ENCODE results near the gene LRMDA.

LRMDA gene

DNA sequence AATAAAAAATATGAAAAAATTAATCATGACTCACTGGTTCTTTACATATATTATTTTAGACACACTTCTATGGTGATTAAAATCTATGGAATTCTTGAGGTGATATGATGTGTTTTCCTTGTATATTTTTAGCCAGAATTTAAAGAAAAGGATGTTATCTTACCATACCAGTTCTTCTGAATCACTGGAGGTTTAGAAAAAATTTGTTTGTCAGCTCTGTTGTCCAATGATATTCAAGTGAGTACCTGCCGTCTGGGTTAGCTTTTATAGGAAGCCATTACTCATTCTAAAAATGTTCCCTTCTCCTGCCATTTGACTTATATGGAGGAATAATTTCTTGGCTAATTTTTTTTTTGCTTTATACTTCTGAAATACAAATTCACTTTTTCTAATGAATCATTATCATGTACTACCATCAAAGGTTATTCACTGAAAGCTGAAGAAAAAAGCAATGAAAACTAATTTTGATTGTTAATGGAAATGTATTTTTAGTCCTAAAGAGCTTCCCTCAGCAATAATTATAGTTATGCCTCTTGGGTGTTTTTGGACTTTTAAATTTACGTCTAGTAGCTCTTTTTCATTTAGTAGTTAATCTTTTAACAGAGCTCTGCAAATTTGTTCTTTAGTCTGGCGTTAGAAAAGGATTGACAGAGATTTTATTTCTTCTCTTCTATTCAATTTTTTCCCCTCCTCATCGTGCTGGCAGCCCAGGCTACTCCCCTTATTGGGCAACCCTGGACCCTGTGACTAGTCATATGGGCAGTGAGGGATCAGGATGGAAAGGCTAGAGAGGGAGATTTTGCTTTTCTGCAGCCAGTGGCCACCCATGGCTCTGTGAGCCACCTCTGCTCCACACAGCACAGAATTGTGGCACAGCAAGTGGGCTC is 434.2 kb downstream of the LRMDA start:
- Histone ChIP-seq H3K27ac (ENCODE audit: low read depth, low read length) (no peak overlapping the region), H3K9ac (ENCODE audit: low read depth, low read length) (no peak overlapping the region), H3K4me1 (ENCODE audit: control insufficient read depth, insufficient read depth, low read length) (0 out of 2 replicates have a peak, but pooled peaks cover 4% of the 10 kb centered on the region), H3K36me3 (ENCODE audit: control insufficient read depth, insufficient read depth, low read length) (no peaks in the 10 kb centered on the region), H3K9me3 (ENCODE audit: control insufficient read depth, insufficient read depth, low read length) (no peaks in the 10 kb centered on the region), H3K4me3 (ENCODE audit: low read depth, low read length) (no peak overlapping the region), H3K27me3 (ENCODE audit: control insufficient read depth, insufficient read depth, low read length) (no peaks in the 10 kb centered on the region)

- Histone ChIP-seq H3K27me3 (ENCODE audit: control insufficient read depth, insufficient read depth, low read length) (no peaks in the 10 kb centered on the region), H3K27ac (ENCODE audit: low read depth, low read length) (no peak overlapping the region), H3K4me3 (ENCODE audit: low read depth, low read length) (no peak overlapping the region), H3K4me1 (ENCODE audit: control insufficient read depth, insufficient read depth, low read length) (0 out of 2 replicates have a peak, but pooled peaks cover 4% of the 10 kb centered on the region), H3K36me3 (ENCODE audit: control insufficient read depth, insufficient read depth, low read length) (no peaks in the 10 kb centered on the region), H3K9me3 (ENCODE audit: control insufficient read depth, insufficient read depth, low read length) (no peaks in the 10 kb centered on the region), H3K9ac (ENCODE audit: low read depth, low read length) (no peak overlapping the region)
These were observed 434.8 kb downstream of the LRMDA start for GRCh38 chr10:75866300-75866625.

- Histone ChIP-seq H3K4me1 (ENCODE audit: control insufficient read depth, insufficient read depth, low read length) (0 out of 2 replicates have a peak, but pooled peaks cover 4% of the 10 kb centered on the region), H3K4me3 (ENCODE audit: low read depth, low read length) (no peak overlapping the region), H3K9me3 (ENCODE audit: control insufficient read depth, insufficient read depth, low read length) (no peaks in the 10 kb centered on the region), H3K27me3 (ENCODE audit: control insufficient read depth, insufficient read depth, low read length) (no peaks in the 10 kb centered on the region), H3K27ac (ENCODE audit: low read depth, low read length) (no peak overlapping the region), H3K36me3 (ENCODE audit: control insufficient read depth, insufficient read depth, low read length) (no peaks in the 10 kb centered on the region), H3K9ac (ENCODE audit: low read depth, low read length) (no peak overlapping the region)
These were observed 435.3 kb downstream of the LRMDA start for GRCh38 chr10:75866731-75867130.

DNA sequence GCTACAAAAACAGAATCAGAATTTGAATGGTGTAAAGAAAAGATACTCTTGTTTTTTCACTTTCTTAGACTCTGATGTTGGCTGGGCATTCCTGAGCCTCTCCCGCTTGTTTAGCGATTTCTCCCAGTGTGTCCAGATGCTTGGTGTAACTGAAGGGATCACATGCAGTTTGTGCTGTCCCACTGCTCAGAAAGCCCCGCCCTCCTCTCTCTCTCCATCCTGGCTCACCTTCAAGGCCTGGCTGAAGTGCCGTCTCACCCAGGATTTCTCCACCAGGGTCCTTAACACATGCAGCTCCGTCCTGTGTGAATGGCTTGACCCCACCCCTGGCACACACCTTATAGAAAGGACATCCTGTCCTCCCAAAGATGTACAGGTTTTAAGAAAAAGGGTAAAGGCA is 437.1 kb downstream of the LRMDA start:
- H3K4me1 ChIP-seq (ENCODE audit: control insufficient read depth, insufficient read depth, low read length) = 0 out of 2 replicates have a peak, but pooled peaks cover 4% of the 10 kb centered on the region
- no peak overlapping the region for H3K9ac ChIP-seq (ENCODE audit: low read depth, low read length)
- H3K27ac ChIP-seq (ENCODE audit: low read depth, low read length) = no peak overlapping the region
- no peak overlapping the region for H3K4me3 ChIP-seq (ENCODE audit: low read depth, low read length)
- no peaks in the 10 kb centered on the region for H3K27me3 ChIP-seq (ENCODE audit: control insufficient read depth, insufficient read depth, low read length)
- no peaks in the 10 kb centered on the region for H3K9me3 ChIP-seq (ENCODE audit: control insufficient read depth, insufficient read depth, low read length)
- no peaks in the 10 kb centered on the region for H3K36me3 ChIP-seq (ENCODE audit: control insufficient read depth, insufficient read depth, low read length)

- Histone ChIP-seq H3K9me3 (ENCODE audit: control insufficient read depth, insufficient read depth, low read length) (no peaks in the 10 kb centered on the region), H3K27ac (ENCODE audit: low read depth, low read length) (no peak overlapping the region), H3K9ac (ENCODE audit: low read depth, low read length) (no peak overlapping the region), H3K4me1 (ENCODE audit: control insufficient read depth, insufficient read depth, low read length) (0 out of 2 replicates have a peak, but pooled peaks cover 4% of the 10 kb centered on the region), H3K27me3 (ENCODE audit: control insufficient read depth, insufficient read depth, low read length) (no peaks in the 10 kb centered on the region), H3K36me3 (ENCODE audit: control insufficient read depth, insufficient read depth, low read length) (no peaks in the 10 kb centered on the region), H3K4me3 (ENCODE audit: low read depth, low read length) (no peak overlapping the region)
These were observed 438.7 kb downstream of the LRMDA start for GRCh38 chr10:75870039-75870645.

GRCh38 chr10:75875740-75876139 is 444.3 kb downstream of the LRMDA start:
- peaks cover 7% of the 10 kb centered on the region for H3K4me1 ChIP-seq (ENCODE audit: control insufficient read depth, insufficient read depth, low read length)
- H3K27ac ChIP-seq (ENCODE audit: low read depth, low read length) = no peak overlapping the region
- no peaks in the 10 kb centered on the region for H3K36me3 ChIP-seq (ENCODE audit: control insufficient read depth, insufficient read depth, low read length)
- H3K4me3 ChIP-seq (ENCODE audit: low read depth, low read length) = no peak overlapping the region
- H3K27me3 ChIP-seq (ENCODE audit: control insufficient read depth, insufficient read depth, low read length) = no peaks in the 10 kb centered on the region; the same call in 1 of the 2 replicates
- no peak overlapping the region for H3K9ac ChIP-seq (ENCODE audit: low read depth, low read length)
- no peaks in the 10 kb centered on the region for H3K9me3 ChIP-seq (ENCODE audit: control insufficient read depth, insufficient read depth, low read length)

DNA sequence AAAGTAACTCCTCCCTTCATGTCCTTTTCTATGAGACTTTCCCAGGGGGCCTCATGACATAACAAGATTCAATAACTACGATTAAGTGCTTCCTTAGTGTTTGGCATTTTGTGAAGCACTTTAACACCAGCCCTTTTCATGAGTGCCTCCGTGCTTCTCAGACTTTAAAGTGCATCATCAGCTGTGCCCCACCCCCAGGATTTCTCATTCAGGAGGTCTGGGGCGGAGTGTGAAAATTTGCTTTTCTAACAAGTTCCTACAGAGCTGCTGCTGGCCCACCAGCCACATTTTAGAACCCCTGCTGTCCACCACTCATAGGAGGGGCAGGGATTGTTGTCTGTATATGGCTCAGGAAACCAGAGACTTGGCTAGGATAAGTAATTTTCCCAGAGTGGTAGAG is 445.3 kb downstream of the LRMDA start:
- no peaks in the 10 kb centered on the region; the same call in 1 of the 2 replicates for H3K27me3 ChIP-seq (ENCODE audit: control insufficient read depth, insufficient read depth, low read length)
- no peaks in the 10 kb centered on the region for H3K36me3 ChIP-seq (ENCODE audit: control insufficient read depth, insufficient read depth, low read length)
- peaks cover 7% of the 10 kb centered on the region for H3K4me1 ChIP-seq (ENCODE audit: control insufficient read depth, insufficient read depth, low read length)
- H3K9ac ChIP-seq (ENCODE audit: low read depth, low read length) = no peak overlapping the region
- H3K27ac ChIP-seq (ENCODE audit: low read depth, low read length) = no peak overlapping the region
- no peaks in the 10 kb centered on the region for H3K9me3 ChIP-seq (ENCODE audit: control insufficient read depth, insufficient read depth, low read length)
- H3K4me3 ChIP-seq (ENCODE audit: low read depth, low read length) = no peak overlapping the region

DNA sequence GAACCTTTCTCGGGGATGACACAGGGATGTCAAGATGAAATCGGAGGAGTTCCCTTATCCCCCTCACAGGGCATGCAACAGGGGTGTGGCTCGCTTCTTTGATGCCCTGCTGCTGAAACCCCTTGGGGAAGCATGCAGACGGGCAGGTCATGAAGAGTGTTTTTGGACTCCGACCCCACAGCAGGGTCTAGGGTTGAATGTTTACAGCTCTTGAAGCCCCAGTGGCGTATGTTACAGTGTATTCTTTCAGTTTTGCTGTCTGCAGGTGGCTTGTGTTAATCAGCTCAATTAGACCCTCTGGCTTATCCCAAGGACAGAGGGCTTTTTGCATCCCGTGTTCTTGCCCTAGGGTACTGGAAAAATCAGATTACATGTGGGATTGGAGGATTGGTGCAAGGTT is 446.5 kb downstream of the LRMDA start:
- no peak overlapping the region for H3K4me3 ChIP-seq (ENCODE audit: low read depth, low read length)
- H3K27me3 ChIP-seq (ENCODE audit: control insufficient read depth, insufficient read depth, low read length) = no peaks in the 10 kb centered on the region; the same call in 1 of the 2 replicates
- no peak overlapping the region for H3K9ac ChIP-seq (ENCODE audit: low read depth, low read length)
- H3K4me1 ChIP-seq (ENCODE audit: control insufficient read depth, insufficient read depth, low read length) = peaks cover 7% of the 10 kb centered on the region
- no peaks in the 10 kb centered on the region for H3K9me3 ChIP-seq (ENCODE audit: control insufficient read depth, insufficient read depth, low read length)
- no peaks in the 10 kb centered on the region for H3K36me3 ChIP-seq (ENCODE audit: control insufficient read depth, insufficient read depth, low read length)
- no peak overlapping the region for H3K27ac ChIP-seq (ENCODE audit: low read depth, low read length)

DNA sequence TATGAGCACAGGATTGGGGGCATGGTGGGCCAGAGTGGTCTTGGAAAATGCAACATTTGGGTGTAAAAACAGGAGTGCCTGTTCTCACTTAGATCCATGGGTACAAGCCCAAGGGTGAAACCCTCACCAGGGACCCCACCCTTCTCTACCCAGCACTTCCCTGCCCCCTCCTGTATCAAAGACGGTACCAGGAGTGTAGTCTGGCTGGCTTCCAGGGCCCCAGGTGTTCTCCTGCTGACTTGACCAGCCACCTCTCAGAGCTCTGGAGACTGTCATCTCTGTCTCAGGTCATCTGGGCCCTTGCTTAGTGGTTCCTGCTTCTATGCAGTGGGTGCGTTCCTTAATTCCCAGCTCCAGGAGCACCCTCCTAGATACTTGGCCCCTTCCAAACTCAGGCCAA is 447.2 kb downstream of the LRMDA start:
- Histone ChIP-seq H3K9ac (ENCODE audit: low read depth, low read length) (no peak overlapping the region), H3K27ac (ENCODE audit: low read depth, low read length) (no peak overlapping the region), H3K27me3 (ENCODE audit: control insufficient read depth, insufficient read depth, low read length) (no peaks in the 10 kb centered on the region; the same call in 1 of the 2 replicates), H3K36me3 (ENCODE audit: control insufficient read depth, insufficient read depth, low read length) (no peaks in the 10 kb centered on the region), H3K4me3 (ENCODE audit: low read depth, low read length) (no peak overlapping the region), H3K9me3 (ENCODE audit: control insufficient read depth, insufficient read depth, low read length) (no peaks in the 10 kb centered on the region), H3K4me1 (ENCODE audit: control insufficient read depth, insufficient read depth, low read length) (peaks cover 7% of the 10 kb centered on the region)

DNA sequence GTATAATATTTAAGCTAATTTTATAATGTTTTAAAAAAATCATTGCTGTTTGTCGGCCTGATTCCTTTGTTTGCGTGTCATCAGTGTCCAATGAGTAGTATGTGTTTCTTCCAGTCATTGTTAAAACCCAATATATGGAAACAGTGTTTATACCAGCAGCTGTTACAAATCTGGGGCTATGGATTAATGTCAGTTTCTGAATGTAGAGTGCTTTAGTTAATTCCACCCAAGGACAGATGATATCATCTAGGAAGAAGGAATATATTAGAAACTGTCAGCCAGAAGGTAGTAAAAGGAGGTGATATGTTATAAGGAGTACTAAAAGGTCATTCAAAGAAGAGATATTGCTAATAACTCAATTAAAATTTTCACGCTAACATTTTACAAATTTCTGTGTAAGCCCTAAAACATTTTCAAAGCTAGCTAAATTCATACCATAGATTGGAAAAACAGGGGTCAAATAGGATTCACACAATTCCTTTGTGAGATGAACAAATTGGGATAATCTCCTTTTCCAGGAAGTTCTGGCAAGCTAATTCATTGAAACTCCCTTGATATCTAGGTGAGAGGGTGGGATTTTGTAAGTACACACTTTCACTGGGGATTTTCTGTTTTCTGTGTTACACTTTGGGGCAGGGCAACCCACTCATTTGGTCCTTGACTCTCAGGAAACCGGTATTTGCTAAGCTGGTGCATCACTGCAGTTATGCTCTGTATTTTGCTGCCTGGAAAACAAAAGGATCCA is 448.8 kb downstream of the LRMDA start:
- Histone ChIP-seq H3K4me3 (ENCODE audit: low read depth, low read length) (no peak overlapping the region), H3K36me3 (ENCODE audit: control insufficient read depth, insufficient read depth, low read length) (no peaks in the 10 kb centered on the region), H3K4me1 (ENCODE audit: control insufficient read depth, insufficient read depth, low read length) (peaks cover 7% of the 10 kb centered on the region), H3K27me3 (ENCODE audit: control insufficient read depth, insufficient read depth, low read length) (no peaks in the 10 kb centered on the region; the same call in 1 of the 2 replicates), H3K27ac (ENCODE audit: low read depth, low read length) (no peak overlapping the region), H3K9ac (ENCODE audit: low read depth, low read length) (no peak overlapping the region), H3K9me3 (ENCODE audit: control insufficient read depth, insufficient read depth, low read length) (no peaks in the 10 kb centered on the region)

Measured in HUES48 (cell line).